T-helper 22 cell (primary cell): Measurements from ENCODE around the gene PDE9A.
"Not testable (repeated sequence)": the region's sequence is repeated elsewhere in the genome, so short reads cannot be mapped to it uniquely, and the experiment has no call there.

Source experiments
- DNase-seq: peaks from one replicate; pipeline ENCODE4 v3.0.0-alpha.2; 2020; ENCODE audit warnings: low read depth

PDE9A gene

GRCh38 chr21:42801616-42802015 is 148.2 kb downstream of the PDE9A start:
- DNase-seq: not testable (repeated sequence)

GRCh38 chr21:42806509-42807140 is 153.2 kb downstream of the PDE9A start:
- no peak for DNase-seq

DNA sequence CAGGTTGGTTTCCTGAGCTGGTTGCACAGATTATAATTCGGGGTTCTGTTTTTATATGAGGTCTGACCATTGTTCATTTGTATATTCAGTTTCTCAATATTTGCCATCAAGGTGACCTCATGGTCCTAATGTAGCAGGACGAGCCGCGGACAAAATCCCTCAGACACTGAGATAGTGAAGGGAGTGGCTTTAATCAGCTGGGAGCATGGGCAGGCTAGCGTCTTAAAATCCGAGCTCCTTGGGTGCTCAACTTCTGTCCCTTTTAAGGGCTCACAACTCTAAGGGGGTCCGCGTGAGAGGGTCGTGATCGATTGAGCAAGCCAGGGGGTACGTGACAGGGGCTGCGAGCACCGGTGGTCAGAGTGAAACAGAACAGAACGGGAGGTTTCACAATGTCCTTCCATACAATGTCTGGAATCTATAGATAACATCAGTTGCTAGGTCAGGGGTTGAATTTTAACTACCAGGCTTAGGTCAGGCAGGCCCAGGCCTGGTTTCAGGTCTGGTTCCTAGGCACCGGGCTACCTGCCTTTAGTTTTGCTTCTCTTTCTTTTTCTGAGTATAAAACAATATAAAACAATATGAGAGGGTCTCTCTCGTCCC is 154.0 kb downstream of the PDE9A start:
- DNase-seq: not testable (repeated sequence)

- no peak for DNase-seq
Measured at GRCh38 chr21:42807938-42808613, 154.7 kb downstream of the PDE9A start.

- no peak for DNase-seq
Measured at GRCh38 chr21:42809171-42809570, 155.8 kb downstream of the PDE9A start.

GRCh38 chr21:42809577-42810475 is 156.4 kb downstream of the PDE9A start:
- DNase-seq: no peak

DNA sequence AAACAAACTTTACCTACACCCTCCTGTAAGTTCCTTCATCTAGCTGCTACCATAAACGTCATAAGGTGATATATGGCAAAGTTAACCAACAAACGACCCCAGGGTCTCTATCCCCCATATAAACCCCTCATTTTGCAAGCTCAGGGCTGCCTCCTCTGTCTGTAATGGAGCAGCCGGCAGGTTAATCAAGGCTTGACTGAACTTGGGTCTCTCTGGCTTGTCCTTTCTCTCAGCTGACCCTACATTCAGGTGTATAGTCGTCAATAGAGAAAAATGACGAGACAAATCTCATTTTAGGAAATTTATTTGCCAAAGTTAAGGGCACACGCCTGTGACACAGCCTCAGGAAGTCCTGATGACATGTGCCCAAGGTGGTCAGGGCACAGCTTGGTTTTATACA is 158.5 kb downstream of the PDE9A start:
- no peak for DNase-seq

- not testable (repeated sequence) for DNase-seq
Measured at GRCh38 chr21:42812528-42813241, 159.3 kb downstream of the PDE9A start.

GRCh38 chr21:42815217-42815616 is 161.8 kb downstream of the PDE9A start:
- no peak for DNase-seq

GRCh38 chr21:42818328-42818749 is 164.9 kb downstream of the PDE9A start:
- DNase-seq: peak; percentile 20

- DNase-seq: no peak
Measured at GRCh38 chr21:42819861-42820615, 166.6 kb downstream of the PDE9A start.

GRCh38 chr21:42820616-42821465 is 167.4 kb downstream of the PDE9A start:
- no peak for DNase-seq
